Prostate gland (tissue), 2 donors: ENCODE results near the gene DNMT3B.

Experiments used
- CTCF ChIP-seq, 4 experiments: fragments of 200-600 bp in 2 of 4; fragments of 450-650 bp in 2 of 4; sonication (generic) in 2 of 4; IDR thresholded peaks; 1 replicate in 3 of 4; 2 replicates in 1 of 4; pipeline ENCODE4 v1.5.1; 2016 to 2019; ENCODE audit warnings: antibody characterized with exemption in 4 of 4, mild to moderate bottlenecking in 2 of 4, moderate library complexity in 2 of 4
- POLR2A ChIP-seq: fragments of 450-650 bp; IDR thresholded peaks from one replicate; pipeline ENCODE4 v1.6.1; 2016; ENCODE audit warnings: antibody characterized with exemption, mild to moderate bottlenecking
- POLR2AphosphoS5 ChIP-seq: sonication (generic); formaldehyde crosslinking; IDR thresholded peaks from one replicate; pipeline ENCODE4 v1.6.1; 2017; ENCODE audit warnings: antibody characterized with exemption

DNA sequence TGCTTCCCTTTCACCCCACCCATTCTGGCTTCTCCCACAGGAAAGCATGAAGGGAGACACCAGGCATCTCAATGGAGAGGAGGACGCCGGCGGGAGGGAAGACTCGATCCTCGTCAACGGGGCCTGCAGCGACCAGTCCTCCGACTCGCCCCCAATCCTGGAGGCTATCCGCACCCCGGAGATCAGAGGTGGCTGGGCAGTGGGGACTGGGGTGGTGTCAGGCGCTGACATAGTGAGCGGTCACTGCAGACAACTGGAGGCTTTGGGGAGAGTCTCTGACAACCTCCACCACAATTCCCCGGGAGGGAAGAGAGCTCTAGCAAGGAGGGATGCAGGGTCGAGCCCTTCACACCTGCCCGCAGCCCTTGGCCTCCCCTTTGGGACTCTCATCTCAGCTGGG, 18.1 kb downstream of the DNMT3B start:
- TF ChIP-seq CTCF (IDR thresholded peaks at IDR 0.05) (no peak), POLR2AphosphoS5 (no peak), POLR2A (no peak)
